HG02884 (cell line): ENCODE data around the gene ADGRL1.
"Not testable (repeated sequence)": the region's sequence is repeated elsewhere in the genome, so short reads cannot be mapped to it uniquely, and the experiment has no call there.

Experiments
- ATAC-seq: cut with Tn5 transposase; IDR thresholded peaks from one replicate; pipeline ENCODE4 v1.9.1; 2021; ENCODE audit warnings: mild to moderate bottlenecking, moderate library complexity; ENCODE audit not compliant: unreplicated experiment

Gene ADGRL1

DNA sequence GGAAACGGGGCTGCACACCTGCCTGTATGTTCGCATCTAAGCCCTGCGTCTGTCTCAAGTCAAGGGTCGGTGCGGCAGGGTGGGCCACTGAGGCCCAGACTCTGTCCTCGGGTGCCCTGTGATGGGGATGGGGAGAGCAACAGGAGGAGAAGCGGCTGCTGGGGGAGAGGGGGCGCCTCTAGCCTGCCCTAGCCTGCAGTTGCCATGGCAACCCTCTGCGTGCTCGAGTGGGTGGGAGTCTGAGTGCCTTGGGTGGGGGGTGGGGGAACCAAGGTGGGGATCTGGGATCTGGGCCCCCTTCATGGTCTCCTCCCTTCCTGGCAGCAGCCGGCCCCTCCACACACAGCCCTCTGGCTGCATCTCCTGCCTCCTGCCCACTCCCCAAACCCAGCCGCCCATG is 10.8 kb downstream of the ADGRL1 start:
- ATAC-seq, result not testable (repeated sequence)

DNA sequence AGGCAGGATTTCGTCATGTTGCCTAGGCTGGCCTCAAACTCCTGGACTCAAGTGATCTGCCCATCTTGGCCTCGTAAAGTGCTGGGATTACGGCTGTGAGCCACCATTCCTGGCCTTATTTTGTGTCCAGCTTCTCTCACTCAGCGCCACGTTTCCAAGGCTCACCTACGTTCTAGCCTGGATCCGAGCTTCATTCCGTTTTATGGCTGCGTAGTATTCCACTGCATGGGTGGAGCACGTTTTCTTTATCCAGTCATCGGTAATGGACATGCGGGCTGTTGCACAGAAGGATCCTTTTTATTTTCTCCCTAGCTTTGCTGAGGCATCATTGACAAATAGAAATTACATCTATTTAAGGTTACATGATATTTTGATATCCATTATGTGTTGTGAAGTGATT is 16.6 kb downstream of the ADGRL1 start:
- no peak for ATAC-seq

DNA sequence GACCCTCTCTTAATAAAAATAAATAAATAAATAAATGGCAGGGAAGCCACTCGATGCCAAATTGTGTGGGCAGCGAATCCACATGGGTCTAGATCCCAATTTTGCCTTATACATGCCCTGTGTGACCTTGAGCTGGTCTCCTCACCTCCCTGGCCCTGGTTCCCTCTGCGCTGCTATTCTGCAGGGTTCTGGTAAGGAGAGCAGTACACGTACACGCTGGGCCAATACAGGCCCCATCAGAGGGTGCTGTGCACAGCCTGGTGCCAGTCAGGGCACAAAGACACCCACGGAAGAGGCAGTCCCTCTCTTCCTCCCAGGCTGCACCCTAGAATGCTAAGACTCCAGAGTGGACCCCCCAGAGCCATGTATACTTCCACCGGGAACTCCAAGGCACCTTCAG is 17.9 kb downstream of the ADGRL1 start:
- ATAC-seq, result not testable (repeated sequence)

DNA sequence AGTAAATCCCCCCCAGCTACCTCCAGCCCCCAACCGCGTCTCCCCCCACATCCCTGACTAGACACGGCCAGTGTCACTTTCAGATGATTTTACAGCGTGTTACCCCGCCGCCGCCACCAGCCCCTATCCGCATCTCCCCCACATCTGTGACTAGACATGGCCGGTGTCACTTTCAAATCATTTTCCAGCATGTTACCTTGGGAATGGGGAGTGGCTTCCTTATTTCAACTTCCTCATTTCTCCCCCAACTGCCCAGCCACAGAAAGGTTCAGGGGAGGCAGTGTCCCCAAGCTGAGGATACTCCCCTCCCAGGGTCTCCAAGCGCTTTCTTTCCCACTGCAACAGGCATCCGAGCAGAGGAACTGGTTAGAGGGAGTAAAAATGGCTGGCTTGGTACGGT is 18.4 kb downstream of the ADGRL1 start:
- ATAC-seq, result no peak

DNA sequence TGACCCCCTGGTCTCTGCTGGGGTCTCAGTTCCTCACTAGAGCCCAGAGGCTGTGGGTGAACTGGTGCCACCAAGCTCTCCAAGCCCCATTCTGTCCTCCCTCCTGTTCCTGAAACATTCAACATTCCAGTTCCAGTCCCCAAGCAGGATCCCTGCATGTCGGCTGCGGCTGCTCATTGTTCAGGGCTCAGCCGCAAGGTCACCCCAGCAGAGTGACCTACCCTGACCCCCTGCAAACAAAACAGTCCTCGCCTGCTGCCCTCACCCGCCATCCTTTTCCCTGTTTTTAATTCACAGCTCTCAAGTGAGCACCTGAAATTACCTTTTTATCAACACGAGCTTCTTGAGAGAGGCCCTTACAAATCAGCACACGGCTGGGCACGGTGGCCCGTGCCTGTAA is 19.3 kb downstream of the ADGRL1 start:
- ATAC-seq, result not testable (repeated sequence)

DNA sequence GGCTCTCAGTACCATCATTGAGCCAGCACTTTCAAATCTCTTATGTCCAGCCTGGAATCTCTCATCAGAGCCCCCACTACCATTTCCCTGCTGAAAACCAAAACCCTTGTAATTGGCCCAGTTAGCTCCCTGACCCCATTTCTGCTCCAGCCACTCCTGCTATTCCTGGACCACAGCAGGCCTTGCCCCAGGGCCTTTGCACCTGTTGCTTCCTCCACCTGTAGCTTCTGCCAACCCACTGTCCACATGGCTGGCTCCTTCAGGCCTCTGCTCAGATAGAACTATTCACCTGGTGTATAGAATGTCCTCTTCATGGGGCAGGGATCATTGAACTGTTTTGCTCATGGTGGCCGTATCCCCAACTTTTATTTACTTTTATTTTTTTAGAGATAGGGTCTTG is 20.3 kb downstream of the ADGRL1 start:
- not testable (repeated sequence) for ATAC-seq

DNA sequence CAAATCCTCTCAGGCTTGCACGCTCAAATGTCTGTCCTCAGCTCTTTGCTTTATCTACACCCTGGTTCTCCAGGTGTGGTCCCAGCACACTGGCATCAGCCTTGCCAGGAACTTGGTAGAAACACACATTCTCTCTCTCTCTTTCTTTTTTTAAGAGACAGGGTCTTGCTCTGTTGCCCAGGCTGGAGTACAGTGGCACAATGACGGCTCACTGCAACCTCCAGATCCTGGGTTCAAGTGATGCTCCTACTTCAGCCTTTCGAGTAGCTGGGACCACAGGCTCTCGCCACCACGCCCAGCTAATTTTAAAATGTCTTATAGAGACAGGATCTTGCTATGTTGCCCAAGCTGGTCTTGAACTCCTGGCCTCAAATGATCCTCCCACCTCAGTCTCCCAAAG is 20.8 kb downstream of the ADGRL1 start:
- no peak for ATAC-seq

DNA sequence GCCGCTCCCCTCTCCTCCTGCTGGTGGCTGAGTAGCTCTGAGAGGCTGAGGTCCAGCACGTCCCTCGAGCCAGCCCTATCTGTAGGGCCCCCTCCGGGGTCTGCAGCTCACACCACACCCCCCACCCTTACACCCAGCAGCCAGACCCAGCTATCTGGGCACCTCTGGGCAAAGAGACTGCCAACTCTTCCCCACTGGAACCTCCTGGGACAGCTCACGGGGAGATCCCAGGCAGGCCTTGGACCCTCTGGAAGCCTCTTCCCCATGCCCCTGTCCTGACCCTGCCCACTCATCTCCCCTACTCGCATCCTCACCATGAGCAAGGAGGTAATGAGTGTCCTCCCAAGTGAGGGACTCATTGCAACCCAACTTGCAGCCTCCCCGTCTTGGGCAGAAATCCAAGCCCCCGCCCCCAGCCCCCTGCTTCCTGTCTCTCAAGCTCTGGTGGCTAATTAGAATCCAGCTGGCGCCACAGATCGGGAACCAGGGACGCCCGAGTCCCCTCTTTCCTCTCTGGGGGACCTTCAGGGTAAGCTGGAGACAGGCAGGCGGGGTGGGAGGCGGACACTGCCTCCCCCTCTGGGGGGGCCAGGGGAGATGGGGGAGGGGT is 22.1 kb downstream of the ADGRL1 start:
- ATAC-seq, result no peak

DNA sequence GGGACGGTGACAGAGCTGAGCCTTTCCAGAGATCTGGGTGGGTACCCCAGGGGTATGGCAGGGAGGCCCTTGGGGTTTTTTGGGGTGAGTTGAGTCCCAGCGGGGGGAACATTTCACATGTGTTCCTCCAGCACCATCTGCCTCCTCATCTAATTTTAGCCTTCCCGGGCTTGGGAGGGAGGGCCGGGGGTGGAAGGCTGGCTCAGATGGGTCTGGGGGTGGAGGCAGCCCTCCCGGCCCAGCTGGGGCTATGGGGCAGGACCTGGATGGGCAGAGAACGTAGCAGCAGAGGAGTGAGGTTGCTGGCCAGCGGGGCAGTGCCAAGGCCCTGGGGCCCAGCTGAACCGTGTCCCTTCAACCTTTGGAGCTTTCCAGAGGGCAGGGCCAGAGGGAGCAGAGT is 23.5 kb downstream of the ADGRL1 start:
- ATAC-seq, result no peak

DNA sequence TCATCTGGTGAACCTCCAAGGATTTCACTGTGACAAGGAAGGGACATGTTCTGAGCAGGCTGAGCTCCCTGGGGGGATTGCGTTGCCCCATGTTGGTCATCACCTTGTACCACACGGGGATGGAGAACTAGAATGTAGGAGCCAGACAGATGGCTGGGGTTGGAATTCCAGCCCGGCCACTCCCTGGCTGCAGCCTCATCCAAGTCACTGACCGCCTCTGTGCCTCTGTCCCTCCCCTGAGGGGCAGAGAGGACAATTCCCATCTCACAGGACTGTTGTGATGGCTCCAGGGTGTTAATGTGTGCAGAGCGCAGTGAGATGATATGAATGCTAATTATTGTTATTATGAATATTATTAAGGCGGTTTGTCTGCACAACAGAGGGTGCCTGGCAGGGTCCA is 24.1 kb downstream of the ADGRL1 start:
- no peak for ATAC-seq

DNA sequence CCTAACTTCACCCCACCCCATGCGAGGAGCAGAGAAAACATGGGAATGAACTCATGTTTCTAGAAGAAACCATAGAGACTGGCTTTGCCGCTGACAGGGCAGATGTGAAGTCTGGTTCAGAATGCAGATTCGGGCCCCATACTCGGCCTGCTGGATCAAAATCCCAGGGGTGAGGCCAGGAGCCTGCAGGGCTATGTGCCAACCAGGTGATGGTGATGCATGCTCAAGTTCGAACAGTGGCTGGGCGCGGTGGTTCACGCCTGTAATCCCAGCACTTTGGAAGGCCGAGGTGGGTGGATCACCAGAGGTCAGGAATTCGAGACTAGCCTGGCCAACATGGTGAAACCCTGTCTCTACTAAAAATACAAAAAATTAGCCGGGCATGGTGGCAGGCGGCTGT is 24.8 kb downstream of the ADGRL1 start:
- ATAC-seq, result not testable (repeated sequence)

DNA sequence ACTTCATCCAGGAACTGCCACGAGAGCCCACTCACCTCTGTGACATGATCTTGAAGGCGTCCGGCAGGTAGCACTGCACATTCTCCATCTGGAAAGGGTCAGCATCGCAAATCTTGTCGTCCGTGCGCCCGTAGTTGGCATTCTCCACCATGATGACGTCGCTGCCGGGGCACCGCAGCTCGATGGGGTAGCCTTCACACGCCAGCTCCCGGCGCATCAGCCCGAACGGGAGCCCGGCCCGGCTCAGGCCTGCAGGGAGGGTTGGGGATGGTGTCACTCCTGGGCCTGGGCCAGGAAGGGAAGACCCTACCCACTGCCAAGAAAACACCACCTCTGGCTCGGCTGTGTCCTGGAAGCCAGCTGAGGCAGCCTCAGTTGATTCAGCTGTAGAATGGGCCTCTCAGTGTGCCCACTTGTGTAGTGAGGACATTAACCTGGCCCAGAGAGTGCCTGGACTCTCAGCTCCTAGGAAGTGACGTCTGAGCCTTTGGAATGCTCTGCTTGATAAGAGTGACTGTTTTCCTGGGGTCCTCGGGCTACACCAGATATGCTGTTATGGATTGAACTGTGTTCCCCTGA is 28.4 kb downstream of the ADGRL1 start:
- no peak for ATAC-seq

DNA sequence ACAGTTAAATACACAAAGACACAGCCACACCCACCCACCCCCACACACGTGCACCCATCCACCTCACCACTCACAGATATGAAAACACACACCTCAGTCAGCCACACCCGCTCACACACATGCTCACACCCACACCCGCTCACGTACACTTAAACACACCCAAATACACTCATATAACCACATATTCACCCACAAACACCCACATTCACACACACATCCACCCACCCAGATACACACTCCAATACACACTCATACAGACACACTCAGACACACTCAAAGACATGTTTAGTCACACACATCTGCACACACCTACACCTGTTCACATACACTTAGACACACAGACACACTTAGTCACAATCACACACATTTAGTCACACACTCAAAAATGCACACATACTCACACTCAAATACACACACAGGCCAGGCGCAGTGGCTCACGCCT is 30.6 kb downstream of the ADGRL1 start:
- no peak for ATAC-seq

DNA sequence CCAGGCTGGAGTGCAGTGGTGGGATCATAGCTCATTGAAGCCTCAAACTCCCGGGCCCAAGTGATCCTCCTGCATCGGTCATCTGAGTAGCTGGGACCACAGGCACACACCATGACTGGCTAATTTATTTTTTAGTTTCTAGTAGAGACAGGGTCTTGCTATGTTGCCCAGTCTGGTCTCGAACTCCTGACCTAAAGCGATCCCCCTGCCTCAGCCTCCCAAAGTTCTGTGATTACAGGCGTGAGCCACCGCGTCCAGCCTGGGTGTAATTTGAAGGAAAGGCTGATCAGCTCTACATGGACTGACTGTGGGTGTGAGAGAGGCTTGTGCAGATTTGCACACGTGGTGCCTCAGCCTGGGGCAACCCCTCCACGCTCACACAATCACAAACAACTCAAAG is 31.1 kb downstream of the ADGRL1 start:
- ATAC-seq, result no peak

DNA sequence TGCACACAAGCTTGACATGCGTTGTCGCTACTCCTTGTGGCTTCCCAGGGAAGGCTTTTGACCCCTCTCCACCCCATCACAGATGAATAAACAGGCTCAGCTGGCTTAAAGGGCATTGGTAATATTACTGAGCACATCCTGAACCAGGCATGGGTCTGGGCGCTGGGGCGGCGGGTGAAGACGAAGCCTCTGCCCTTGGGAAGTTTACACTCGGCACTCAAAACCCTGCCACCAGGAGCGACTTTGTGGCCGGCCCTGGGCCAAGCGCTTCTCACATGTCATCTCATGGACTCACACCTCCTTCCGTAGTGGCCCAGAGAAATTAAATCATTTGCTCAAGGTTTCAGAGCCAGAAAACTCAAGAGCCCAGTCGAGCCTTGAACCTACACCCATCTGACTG is 37.0 kb downstream of the ADGRL1 start:
- no peak for ATAC-seq

DNA sequence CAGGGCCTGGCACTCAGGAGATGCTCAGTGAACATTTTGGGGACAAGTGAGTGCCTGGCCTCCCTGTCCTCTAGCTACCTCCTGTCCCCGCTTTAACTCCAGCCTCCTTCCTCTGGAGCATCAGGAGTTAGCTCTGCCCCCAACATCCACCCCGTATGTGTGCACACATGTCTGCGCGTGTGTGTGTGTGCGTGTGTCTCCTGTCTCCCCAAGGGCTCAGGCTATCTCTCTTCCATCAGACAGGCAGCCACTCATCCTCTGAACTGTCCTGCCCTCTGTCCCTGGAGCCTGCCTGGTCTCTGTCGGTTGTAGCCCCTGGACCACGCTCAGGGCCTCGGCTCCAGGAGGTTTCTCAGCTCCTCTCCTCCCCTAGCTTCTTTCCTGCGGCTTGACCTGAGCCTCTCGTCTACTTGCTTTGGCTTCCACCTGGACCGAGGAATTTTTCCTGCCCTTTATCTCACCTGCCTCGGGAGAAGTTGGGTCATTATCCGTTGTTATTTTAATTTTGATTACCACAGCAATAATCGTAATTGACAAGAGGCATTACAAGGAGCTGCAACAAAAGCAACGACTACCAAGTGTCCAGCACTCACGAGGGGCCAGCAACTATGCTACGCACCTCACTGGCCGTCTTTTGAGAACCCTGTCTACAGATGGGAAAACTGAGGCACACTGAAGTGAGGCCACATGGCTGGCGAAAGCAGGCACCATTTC is 37.6 kb downstream of the ADGRL1 start:
- ATAC-seq, result no peak

DNA sequence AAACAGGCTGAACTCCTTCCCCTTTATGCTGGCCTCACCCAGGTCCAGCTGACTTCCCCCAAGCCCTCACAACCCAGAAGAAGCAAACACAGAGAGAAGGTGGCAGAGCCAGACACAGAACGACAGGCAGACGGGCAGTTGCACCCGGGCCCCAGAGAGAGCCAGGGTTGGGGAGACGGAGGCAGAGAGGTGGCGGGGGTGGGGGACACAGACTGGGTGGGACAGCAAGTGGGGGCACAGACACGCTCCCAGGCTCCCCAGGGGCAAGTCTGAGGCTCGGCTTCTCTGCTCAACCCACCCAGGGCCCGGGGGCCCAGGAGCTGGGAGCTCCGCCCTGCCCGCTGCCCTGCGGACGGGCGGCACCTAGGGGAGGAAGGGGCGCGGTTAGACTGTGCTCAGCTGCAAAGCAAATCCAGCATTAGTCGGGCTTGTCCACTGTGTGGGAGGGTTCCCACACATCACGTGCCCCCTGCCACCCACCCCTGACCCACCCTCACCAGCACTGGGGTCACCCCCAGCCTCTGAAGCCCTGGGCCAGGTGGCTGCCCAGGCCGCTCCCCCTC is 38.3 kb downstream of the ADGRL1 start:
- no peak for ATAC-seq

DNA sequence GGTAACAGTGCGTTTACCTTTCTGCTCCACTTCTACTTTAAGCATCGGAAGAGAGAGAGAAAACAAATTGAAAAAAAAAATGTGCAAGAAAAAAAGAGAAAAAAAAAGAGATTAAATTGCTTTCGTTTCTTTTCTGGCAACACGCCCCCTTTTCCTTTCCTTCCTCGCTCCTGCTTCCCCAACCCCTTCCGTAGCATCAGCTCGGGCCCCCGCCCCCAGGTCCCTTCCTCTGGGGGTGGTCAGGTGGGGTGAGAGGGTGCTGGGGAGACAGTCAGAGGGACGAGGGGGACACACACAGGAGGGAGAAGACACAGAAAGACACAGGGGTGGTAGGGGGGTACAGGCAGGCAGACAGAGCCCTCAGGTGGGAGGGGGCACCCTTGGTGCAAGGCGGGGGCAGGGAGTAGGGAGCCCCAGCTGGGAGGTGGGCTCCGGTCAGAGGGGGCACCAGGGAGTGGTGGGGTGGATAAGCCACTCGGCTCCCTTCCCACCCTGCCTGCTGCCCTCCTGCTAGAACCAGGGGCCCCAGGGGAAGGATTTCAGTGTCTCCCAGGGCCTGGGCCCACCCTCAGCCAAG is 38.9 kb downstream of the ADGRL1 start:
- ATAC-seq, result no peak

DNA sequence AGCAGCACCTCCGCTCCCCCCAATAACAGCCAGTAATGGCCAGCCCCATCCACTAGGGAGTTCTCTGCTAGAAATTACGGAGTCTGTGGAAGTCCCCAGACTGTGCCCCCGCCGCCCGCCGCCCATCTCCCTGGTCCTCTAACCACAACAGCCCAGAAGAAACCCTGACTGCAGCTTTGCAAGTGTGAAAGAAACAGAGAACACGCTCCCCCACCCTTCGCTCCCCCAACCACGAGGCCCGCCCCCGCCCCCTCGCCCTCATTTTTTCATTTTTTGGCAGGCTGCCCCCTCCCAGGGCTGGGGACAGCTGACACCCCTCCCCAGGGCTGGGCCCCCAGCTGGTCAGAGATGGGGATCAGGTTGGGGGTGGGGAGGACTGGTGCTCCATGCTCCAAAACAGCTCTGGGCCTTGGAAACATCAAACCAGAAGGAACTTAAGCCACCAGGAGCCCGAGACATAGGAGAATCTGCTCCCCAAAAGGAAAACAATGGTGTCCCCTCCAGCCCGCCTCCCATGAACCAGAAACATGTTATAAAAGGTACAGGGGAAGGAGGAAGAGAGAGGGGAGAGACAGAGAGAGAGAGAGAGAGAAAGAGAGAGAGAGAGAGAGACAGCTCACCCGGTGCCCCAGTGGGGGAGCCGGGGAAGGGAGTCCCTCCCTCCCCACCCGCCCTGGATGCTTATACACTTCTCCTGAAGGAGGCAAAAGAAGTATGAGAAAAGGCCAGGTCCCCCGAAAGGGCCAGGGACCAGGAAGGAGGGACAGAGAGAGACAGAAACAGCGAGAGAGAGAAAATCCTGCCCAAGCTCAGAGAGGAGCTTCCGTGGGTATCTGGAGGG is 39.8 kb downstream of the ADGRL1 start:
- ATAC-seq, result no peak

DNA sequence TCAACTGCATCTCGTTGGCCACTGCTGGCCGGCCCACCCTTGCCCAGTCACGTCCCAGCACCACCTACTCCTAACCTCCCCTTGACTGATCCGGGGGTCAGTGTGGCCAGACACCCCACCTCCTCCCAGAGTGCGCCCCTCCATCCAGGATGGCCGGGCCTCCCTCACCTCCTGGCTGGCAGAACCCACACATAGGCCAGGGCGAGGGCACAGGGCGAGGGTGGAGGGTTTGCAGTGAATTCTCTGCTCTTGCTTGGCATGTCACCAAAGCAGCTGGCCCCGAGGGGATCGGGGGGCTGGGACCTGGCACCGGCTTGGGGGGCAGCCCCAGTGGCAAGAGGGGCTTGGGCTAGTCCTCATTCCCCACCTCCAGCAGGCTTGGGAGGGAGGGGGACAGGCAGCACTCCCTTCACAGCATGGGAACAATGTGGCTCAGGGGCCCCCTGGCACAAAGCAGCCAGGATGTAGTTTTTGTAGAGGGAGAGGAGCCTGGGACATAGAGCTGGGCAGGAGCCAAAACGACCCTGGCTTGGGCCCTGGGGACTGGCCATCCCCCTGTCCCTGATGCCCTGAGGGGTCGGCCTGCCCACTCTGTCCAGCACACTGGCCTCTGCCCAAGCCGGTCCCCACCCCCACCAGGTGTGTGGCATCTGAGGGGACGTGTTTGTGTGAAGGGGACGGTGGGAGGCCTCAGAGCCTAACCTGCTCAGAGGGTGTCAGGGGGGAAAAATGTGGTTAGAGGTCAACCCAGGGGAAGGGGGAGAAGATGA is 41.1 kb downstream of the ADGRL1 start:
- ATAC-seq, result no peak
